ENCODE measurements around the gene SNX2. TPM values are rescaled to one million over a fixed set of nuclear protein-coding genes. Genes with fewer than 3 reads are reported as not detected.

Gene SNX2
- 28.9 to 63.5 TPM (median 39.9 TPM) in 5 replicates for total RNA-seq (2022; extraction: Qiagen RNA extraction; ENCODE audit: low read depth)

DNA sequence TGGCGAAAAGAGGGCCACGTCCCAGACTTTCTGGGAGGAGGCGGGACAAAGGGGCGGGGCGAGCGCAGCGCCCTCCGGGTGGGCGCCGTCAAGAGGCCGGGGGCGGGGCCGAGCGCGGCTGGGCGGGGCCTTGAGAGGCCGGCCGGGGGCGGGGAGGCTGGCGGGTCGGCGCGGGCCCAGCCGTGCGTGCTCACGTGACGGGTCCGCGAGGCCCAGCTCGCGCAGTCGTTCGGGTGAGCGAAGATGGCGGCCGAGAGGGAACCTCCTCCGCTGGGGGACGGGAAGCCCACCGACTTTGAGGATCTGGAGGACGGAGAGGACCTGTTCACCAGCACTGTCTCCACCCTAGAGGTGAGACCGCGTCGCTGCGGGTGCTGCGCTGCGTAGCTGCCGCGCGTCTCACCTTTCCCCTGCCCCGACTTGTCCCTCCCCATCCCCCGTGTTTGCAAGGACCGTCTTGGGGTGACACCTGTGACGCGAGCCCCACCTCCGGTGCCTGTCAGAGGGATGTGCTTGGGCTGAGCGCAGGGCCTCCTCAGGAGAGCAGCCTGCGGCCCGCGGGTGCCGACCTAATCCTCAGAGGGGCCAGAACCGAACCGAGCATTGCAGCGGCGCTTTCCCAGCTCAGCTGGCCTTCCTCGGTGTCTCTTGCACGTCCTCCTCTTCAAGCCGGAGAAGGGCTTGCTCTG lies at the start of gene SNX2:
Gene SNX2, plus strand, starts transcription at position 220 of the 689 bp plus-strand sequence. Its CDS starts 24 bp downstream, at position 244.

DNA sequence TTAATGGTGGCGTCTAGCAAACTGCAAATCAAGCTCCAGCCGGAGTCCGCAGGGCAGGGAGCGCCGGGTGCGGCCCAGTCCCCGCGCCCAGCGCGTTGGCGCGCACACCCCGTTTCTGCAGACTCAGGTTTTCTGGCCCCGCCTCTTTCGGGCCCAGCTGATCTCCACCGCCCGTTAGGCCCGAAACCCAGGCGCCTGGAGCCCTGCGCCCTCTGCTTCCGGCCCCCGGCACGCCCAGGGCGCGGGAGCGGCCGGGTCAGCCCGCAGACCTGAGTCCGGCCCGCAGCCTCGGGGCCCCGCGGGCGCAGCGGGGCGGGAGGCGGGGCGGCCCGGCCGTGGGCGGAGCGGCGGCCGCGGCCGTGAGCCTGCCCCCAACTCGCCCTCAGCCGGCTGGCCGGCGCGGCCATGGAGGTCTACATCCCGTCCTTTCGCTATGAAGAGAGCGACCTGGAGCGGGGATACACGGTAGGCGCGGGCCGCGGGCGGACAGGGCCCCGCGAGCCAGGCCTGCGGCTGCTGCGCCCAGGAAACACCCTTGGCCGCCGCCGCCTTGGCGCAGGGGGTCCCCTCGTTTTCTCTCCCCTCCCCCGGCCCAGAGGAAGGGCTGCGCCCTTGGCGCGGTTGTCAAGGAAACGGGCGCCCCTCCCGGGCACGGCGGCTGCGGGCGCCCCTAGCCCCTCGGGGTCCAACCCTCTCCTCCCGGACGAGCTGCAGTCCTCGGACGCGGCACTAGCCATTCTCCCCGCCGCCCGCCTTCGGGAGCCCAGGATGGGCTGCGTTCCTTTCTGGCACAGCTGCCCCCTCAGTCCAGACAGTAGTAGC lies 70.6 kb downstream of the SNX2 start, which contains the start of gene SNX24:
Gene SNX24, plus strand, starts transcription at position 385 of the 822 bp plus-strand sequence. Its CDS starts 21 bp downstream, at position 406.

Other genes with a start within 250 kb of the SNX2 start
- 17.3 to 22.7 TPM (median 21.2 TPM) in 5 replicates for gene SNX24, start 70.5 kb downstream of the SNX2 start, total RNA-seq (2022; extraction: Qiagen RNA extraction; ENCODE audit: low read depth)